ENCODE results near the gene HSPD1. TPM values are rescaled to one million over a fixed set of nuclear protein-coding genes. Genes with fewer than 3 reads are reported as not detected.

The HSPD1 gene
- total and polyA plus RNA-seq, 12 donors, result 220 to 7,464 (median 577) TPM

- intact Hi-C loops (cut with DNase I), result loop anchor here in 1 of 2 donors (10.0 kb wide), 1 partner anchor 56 kb away; no protein-coding TSS in a partner anchor
- WGBS, 4 donors, result 89 to 92% (median 89%) methylated on average over 4 of the region's 4 CpGs
- H3K4me3 ChIP-seq, result no peak overlapping the region
- H3K4me1 ChIP-seq (replicated peaks in 1 of 2), result peaks cover 5 to 34% of the 10 kb centered on the region in 2 donors
- no peaks in the 10 kb centered on the region for H3K9me3 ChIP-seq (replicated peaks in 1 of 3)
- TF ChIP-seq, protein P1, sequence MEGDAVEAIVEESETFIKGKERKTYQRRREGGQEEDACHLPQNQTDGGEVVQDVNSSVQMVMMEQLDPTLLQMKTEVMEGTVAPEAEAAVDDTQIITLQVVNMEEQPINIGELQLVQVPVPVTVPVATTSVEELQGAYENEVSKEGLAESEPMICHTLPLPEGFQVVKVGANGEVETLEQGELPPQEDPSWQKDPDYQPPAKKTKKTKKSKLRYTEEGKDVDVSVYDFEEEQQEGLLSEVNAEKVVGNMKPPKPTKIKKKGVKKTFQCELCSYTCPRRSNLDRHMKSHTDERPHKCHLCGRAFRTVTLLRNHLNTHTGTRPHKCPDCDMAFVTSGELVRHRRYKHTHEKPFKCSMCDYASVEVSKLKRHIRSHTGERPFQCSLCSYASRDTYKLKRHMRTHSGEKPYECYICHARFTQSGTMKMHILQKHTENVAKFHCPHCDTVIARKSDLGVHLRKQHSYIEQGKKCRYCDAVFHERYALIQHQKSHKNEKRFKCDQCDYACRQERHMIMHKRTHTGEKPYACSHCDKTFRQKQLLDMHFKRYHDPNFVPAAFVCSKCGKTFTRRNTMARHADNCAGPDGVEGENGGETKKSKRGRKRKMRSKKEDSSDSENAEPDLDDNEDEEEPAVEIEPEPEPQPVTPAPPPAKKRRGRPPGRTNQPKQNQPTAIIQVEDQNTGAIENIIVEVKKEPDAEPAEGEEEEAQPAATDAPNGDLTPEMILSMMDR (IDR thresholded peaks at IDR 0.05), result no peak
- TF ChIP-seq POLR2A (IDR thresholded peaks at IDR 0.05), result no peak
- no peak overlapping the region for H3K27ac ChIP-seq
- H3K36me3 ChIP-seq (replicated peaks in 1 of 2), result peaks cover 0 to 45% of the 10 kb centered on the region in 2 donors
- no peaks in the 10 kb centered on the region for H3K27me3 ChIP-seq
- no peak for DNase-seq
These were observed 39.0 kb downstream of the HSPD1 start for GRCh38 chr2:197460649-197461048.

GRCh38 chr2:197455428-197455827 is 44.2 kb downstream of the HSPD1 start:
- no peaks in the 10 kb centered on the region for H3K27me3 ChIP-seq
- peaks cover 23 to 41% of the 10 kb centered on the region in 2 donors for H3K4me1 ChIP-seq (replicated peaks in 1 of 2)
- peak overlapping the region in 1 of 4 donors; percentile 55 for H3K4me3 ChIP-seq
- no peaks in the 10 kb centered on the region for H3K9me3 ChIP-seq (replicated peaks in 1 of 3)
- DNase-seq, result no peak
- TF ChIP-seq, protein P1 (IDR thresholded peaks at IDR 0.05), result no peak
- TF ChIP-seq POLR2A (IDR thresholded peaks at IDR 0.05), result no peak
- peak overlapping the region in 2 of 5 donors; percentile 100 for H3K27ac ChIP-seq
- peaks cover 0 to 6% of the 10 kb centered on the region in 2 donors for H3K36me3 ChIP-seq (replicated peaks in 1 of 2)
- intact Hi-C loops (cut with DNase I), result no loop called here
- WGBS, 4 donors, result 75 to 91% (median 88%) methylated on average over 1 of the region's 1 CpG

GRCh38 chr2:197454923-197455322 is 44.7 kb downstream of the HSPD1 start:
- H3K27ac ChIP-seq, result peak overlapping the region in 4 of 5 donors; percentile 99 to 100 (median 100)
- H3K36me3 ChIP-seq (replicated peaks in 1 of 2), result peaks cover 0 to under 1% of the 10 kb centered on the region in 2 donors
- 49 to 59% (median 52%) methylated on average over 2 of the region's 2 CpGs for WGBS, 4 donors
- intact Hi-C loops (cut with DNase I), result no loop called here
- no peak for DNase-seq
- no peaks in the 10 kb centered on the region for H3K9me3 ChIP-seq (replicated peaks in 1 of 3)
- peaks cover 23 to 41% of the 10 kb centered on the region in 2 donors for H3K4me1 ChIP-seq (replicated peaks in 1 of 2)
- H3K4me3 ChIP-seq, result peak overlapping the region in 1 of 4 donors; percentile 55
- TF ChIP-seq, protein P1 (IDR thresholded peaks at IDR 0.05), result no peak
- TF ChIP-seq POLR2A (IDR thresholded peaks at IDR 0.05), result no peak
- H3K27me3 ChIP-seq, result no peaks in the 10 kb centered on the region

DNA sequence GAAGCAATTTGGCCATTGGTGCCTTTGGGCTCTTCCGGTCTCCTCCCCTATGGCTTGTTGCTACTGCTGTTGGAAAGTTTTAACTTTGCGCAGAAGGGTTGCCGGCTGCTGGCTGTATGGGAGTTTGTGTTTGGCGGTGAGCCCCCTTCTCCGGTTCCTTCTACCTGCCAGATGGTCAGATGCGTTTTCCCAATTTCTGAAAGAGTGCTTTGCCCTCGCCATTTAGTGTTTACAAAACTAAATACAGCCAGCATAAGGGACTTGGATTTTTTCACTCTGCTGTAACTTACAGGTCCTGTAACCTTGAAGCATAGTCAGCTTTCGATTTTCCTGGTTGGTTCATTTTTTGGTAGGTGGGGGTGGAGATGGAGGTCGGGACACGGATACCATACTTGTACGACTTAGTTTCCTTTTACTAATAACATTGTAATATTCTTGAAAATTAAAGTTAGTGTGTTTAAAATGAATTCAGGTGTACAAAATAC is 45.7 kb downstream of the HSPD1 start:
- H3K4me1 ChIP-seq (replicated peaks in 1 of 2), result peaks cover 23 to 37% of the 10 kb centered on the region in 2 donors
- no peaks in the 10 kb centered on the region for H3K36me3 ChIP-seq (replicated peaks in 1 of 2)
- WGBS, 4 donors, result 0 to 1% (median 0%) methylated on average over 10 to 11 of the region's 11 CpGs
- DNase-seq, result peak in 5 of 7 donors; percentile 87 to 94 (median 91)
- no peaks in the 10 kb centered on the region for H3K9me3 ChIP-seq (replicated peaks in 1 of 3)
- no peaks in the 10 kb centered on the region for H3K27me3 ChIP-seq
- peak; percentile 59 to 93 for TF ChIP-seq POLR2A (IDR thresholded peaks at IDR 0.05)
- TF ChIP-seq, protein P1 (IDR thresholded peaks at IDR 0.05), result no peak
- peak overlapping the region; percentile 53 to 86 (median 69) for H3K4me3 ChIP-seq
- H3K27ac ChIP-seq, result peak overlapping the region; percentile 70 to 100 (median 100)
- intact Hi-C loops (cut with DNase I), result no loop called here
